Measurements from ENCODE around the gene VEPH1. TPM values are rescaled to one million over a fixed set of nuclear protein-coding genes. Genes with fewer than 3 reads are reported as not detected.

The VEPH1 gene
- total RNA-seq, 1 experiment from 2014 or later, result 7.7 TPM

DNA sequence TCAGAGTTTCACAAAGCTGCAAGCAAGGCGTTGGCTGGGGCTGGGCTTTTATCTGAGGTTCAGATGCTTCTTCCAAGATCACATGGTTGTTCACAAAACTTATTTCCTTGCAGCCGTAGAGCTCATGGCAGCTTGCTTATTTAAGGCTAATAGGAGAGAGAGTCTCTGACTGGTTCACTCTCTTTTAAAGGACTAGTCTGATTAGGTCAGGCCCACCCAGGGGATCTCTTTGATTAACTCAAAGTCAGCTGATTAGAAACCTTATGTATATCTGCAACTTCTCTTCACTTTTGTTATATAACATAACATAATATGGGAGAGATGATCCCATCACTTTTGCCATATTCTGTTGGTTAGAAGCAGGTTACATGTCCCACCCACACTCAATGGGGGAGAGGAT, 243.4 kb downstream of the VEPH1 start:
- Histone ChIP-seq H3K4ac (ENCODE audit: low read depth, low read length) (no peak overlapping the region), H3K27ac (ENCODE audit: insufficient read length, low read depth, low read length) (no peak overlapping the region), H2BK15ac (ENCODE audit: low read depth, low read length) (no peak overlapping the region)

More for the DNA sequence above, 243.4 kb downstream of the VEPH1 start:
- Mint-ChIP-seq H3K27ac (no peak overlapping the region), H3K36me3 (ENCODE audit: insufficient read depth in 1 of 3, low read depth in 3 of 3) (peaks cover 0 to 9% (median 6%) of the 10 kb centered on the region in 3 experiments; a peak in 4 of 7 replicates), H3K4me3 (no peak overlapping the region), H3K4me1 (peaks cover 40 to 50% of the 10 kb centered on the region in 2 experiments), H3K9me3 (peaks cover 0 to 2% of the 10 kb centered on the region in 2 experiments; a peak in 3 of 5 replicates), H3K27me3 (ENCODE audit: low read depth) (no peaks in the 10 kb centered on the region; the same call in 1 of the 2 replicates)
- Histone ChIP-seq H3K9ac (ENCODE audit: extremely low read depth, insufficient read length, low read length) (no peak overlapping the region), H3K27me3 (ENCODE audit: insufficient read depth, low read length) (no peaks in the 10 kb centered on the region), H4K20me1 (ENCODE audit: control insufficient read depth, insufficient read depth, insufficient read length) (no peaks in the 10 kb centered on the region), H2BK120ac (ENCODE audit: low read depth, low read length, poor library complexity, severe bottlenecking) (no peak overlapping the region), H3K23ac (ENCODE audit: insufficient read length, low read depth, low read length) (no peak overlapping the region), H3K9me3 (ENCODE audit: control insufficient read depth, low read depth, low read length) (no peaks in the 10 kb centered on the region), H3K4me2 (ENCODE audit: insufficient read depth, insufficient read length, low read length) (no peak overlapping the region), H3K14ac (ENCODE audit: insufficient read depth, low read length) (no peak overlapping the region), H3K23me2 (ENCODE audit: insufficient read length, low read depth, low read length, poor library complexity, severe bottlenecking) (no peaks in the 10 kb centered on the region), H2AFZ (ENCODE audit: low read length) (no peak overlapping the region), H3K18ac (ENCODE audit: insufficient read length, low read depth, low read length) (no peak overlapping the region), H4K5ac (ENCODE audit: insufficient read length, low read depth, low read length) (no peak overlapping the region), H3K4me1 (ENCODE audit: insufficient read depth, low read length) (peaks cover 4% of the 10 kb centered on the region; the same call in 1 of the 2 replicates), H3K79me1 (ENCODE audit: insufficient read depth, low read depth, low read length, poor library complexity, severe bottlenecking) (no peaks in the 10 kb centered on the region), H3T11ph (ENCODE audit: low read length) (no peak overlapping the region), H4K8ac (replicated peaks; ENCODE audit: insufficient read length, low read depth, low read length) (no peak overlapping the region), H2AK5ac (ENCODE audit: insufficient read length, low read length) (no peak overlapping the region), H2BK12ac (ENCODE audit: insufficient read length, low read depth, low read length) (no peak overlapping the region), H2BK20ac (ENCODE audit: low read depth, low read length, poor library complexity, severe bottlenecking) (no peak overlapping the region), H2BK5ac (ENCODE audit: insufficient read length, low read length) (no peak overlapping the region), H3K56ac (ENCODE audit: insufficient read length, low read depth, low read length) (no peak overlapping the region), H4K91ac (ENCODE audit: insufficient read length, low read depth, low read length) (no peak overlapping the region), H3K79me2 (ENCODE audit: insufficient read depth, low read length) (no peaks in the 10 kb centered on the region)
- DNase-seq, result no peak
- WGBS (ENCODE audit: extremely low coverage, insufficient read length, low lambda C conversion rate), result no CpG with 5 or more reads among the region's 2 CpGs
- TF ChIP-seq, protein P1, sequence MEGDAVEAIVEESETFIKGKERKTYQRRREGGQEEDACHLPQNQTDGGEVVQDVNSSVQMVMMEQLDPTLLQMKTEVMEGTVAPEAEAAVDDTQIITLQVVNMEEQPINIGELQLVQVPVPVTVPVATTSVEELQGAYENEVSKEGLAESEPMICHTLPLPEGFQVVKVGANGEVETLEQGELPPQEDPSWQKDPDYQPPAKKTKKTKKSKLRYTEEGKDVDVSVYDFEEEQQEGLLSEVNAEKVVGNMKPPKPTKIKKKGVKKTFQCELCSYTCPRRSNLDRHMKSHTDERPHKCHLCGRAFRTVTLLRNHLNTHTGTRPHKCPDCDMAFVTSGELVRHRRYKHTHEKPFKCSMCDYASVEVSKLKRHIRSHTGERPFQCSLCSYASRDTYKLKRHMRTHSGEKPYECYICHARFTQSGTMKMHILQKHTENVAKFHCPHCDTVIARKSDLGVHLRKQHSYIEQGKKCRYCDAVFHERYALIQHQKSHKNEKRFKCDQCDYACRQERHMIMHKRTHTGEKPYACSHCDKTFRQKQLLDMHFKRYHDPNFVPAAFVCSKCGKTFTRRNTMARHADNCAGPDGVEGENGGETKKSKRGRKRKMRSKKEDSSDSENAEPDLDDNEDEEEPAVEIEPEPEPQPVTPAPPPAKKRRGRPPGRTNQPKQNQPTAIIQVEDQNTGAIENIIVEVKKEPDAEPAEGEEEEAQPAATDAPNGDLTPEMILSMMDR (conservative IDR thresholded peaks at IDR 0.05), result no peak
